Mesendoderm (in vitro differentiated cells): ENCODE data around the gene CC2D2A.

Source experiments
- DNase-seq: peaks from one replicate; pipeline ENCODE4 v3.0.0; 2013
- H2AK5ac ChIP-seq: 2 replicates; pipeline ENCODE4 v1.6.1; 2013; ENCODE audit warnings: low read length, inconsistent platforms
- H2BK120ac ChIP-seq: 2 replicates; pipeline ENCODE4 v1.6.1; 2013; ENCODE audit warnings: low read depth, mild to moderate bottlenecking, low read length, moderate library complexity, mixed read lengths
- H2BK15ac ChIP-seq: replicated peaks from 2 replicates; pipeline ENCODE4 v1.6.1; 2013; ENCODE audit warnings: low read depth, mild to moderate bottlenecking, moderate library complexity
- H2BK5ac ChIP-seq: 2 replicates; pipeline ENCODE4 v1.6.1; 2013; ENCODE audit warnings: low read length, inconsistent platforms
- H3K18ac ChIP-seq: 2 replicates; pipeline ENCODE4 v1.6.1; 2013; ENCODE audit warnings: mild to moderate bottlenecking, low read length, mixed read lengths
- H3K23ac ChIP-seq: one replicate; pipeline ENCODE4 v1.6.1; 2013; ENCODE audit warnings: low read length
- H3K27ac ChIP-seq: 2 replicates; pipeline ENCODE4 v1.5.1; 2013; ENCODE audit warnings: low read depth, mild to moderate bottlenecking, inconsistent platforms, low read length, moderate library complexity
- H3K27me3 ChIP-seq: 2 replicates; pipeline ENCODE4 v1.6.1; 2013; ENCODE audit warnings: low read length, control low read depth, mild to moderate bottlenecking, inconsistent platforms; ENCODE audit not compliant: insufficient read depth, poor library complexity
- H3K36me3 ChIP-seq: 2 replicates; pipeline ENCODE4 v1.6.1; 2013; ENCODE audit warnings: low read length, inconsistent platforms; ENCODE audit not compliant: control insufficient read depth, insufficient read depth
- H3K4ac ChIP-seq: one replicate; pipeline ENCODE4 v1.6.1; 2013; ENCODE audit warnings: low read depth, mild to moderate bottlenecking, low read length, moderate library complexity
- H3K4me1 ChIP-seq: 2 replicates; pipeline ENCODE4 v1.6.1; 2013; ENCODE audit warnings: low read depth, low read length, inconsistent platforms; ENCODE audit not compliant: control insufficient read depth
- H3K4me2 ChIP-seq: 2 replicates; pipeline ENCODE4 v1.6.1; 2013; ENCODE audit warnings: low read length
- H3K4me3 ChIP-seq: 2 replicates; pipeline ENCODE4 v1.5.1; 2013; ENCODE audit warnings: mild to moderate bottlenecking, low read length
- H3K56ac ChIP-seq: one replicate; pipeline ENCODE4 v1.6.1; 2013; ENCODE audit warnings: low read length
- H3K79me1 ChIP-seq: 2 replicates; pipeline ENCODE4 v1.6.1; 2013; ENCODE audit warnings: low read length, inconsistent platforms
- H3K79me2 ChIP-seq: 2 replicates; pipeline ENCODE4 v1.6.1; 2013; ENCODE audit warnings: mild to moderate bottlenecking, low read length; ENCODE audit not compliant: control insufficient read depth, insufficient read depth
- H3K9ac ChIP-seq: 2 replicates; pipeline ENCODE4 v1.6.1; 2013; ENCODE audit warnings: low read length, inconsistent platforms
- H4K5ac ChIP-seq: one replicate; pipeline ENCODE4 v1.6.1; 2013; ENCODE audit warnings: low read length
- H4K8ac ChIP-seq: one replicate; pipeline ENCODE4 v1.6.1; 2013; ENCODE audit warnings: low read depth, mild to moderate bottlenecking, control low read depth, low read length, moderate library complexity
- WGBS: extraction: QIAGEN DNeasy Blood & Tissue Kit; methylation state at CpG from one replicate; pipeline ENCODE4 v1.1.7; 2013; ENCODE audit warnings: low lambda C conversion rate, missing lambda C conversion rate; ENCODE audit not compliant: insufficient coverage; ENCODE audit errors: extremely low coverage; 5-methylcytosine and 5-hydroxymethylcytosine counted together

Gene CC2D2A

DNA sequence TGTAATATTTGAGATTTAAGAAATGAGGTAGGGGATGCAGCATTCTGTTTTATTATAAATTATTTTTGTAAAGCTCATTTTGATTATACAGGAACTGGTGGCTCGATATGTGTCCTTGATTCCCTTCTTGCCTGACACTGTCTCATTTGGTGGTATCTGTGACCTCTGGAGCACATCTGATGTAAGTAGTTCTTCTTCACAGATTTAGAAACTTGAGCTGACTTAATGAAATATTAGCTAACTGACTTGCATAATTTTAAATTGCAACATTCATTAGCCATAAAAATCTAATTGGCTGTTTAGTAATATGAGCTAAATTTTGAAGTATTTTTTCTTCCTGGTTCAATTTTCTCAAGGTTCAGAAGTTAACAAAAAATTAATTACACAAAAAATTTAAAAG, 116.4 kb downstream of the CC2D2A start:
- WGBS: no CpG with 5 or more reads among the region's 1 CpG

DNA sequence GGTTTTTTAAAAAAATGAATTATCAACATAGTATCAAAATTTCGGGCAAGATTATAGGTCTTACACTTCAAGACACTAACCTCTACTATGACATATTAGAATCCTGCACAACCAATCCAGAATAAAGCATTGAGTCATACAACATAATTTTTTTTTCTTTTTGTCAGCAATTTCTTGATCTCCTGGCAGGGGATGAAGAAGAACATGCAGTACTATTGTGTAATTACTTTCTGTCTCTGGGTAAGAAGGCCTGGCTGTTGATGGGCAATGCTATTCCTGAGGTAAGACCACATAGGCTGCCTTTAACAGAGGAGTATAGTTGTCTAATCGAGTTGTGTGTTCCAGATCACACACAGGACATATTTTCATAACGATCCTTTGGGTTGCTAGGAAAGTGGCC, 118.0 kb downstream of the CC2D2A start:
- Histone ChIP-seq H4K5ac (no peak overlapping the region), H3K4me2 (no peak overlapping the region), H2BK15ac (no peak overlapping the region), H2BK5ac (no peak overlapping the region), H3K27ac (no peak overlapping the region), H3K79me1 (no peaks in the 10 kb centered on the region), H3K4me1 (no peaks in the 10 kb centered on the region), H3K4ac (no peak overlapping the region), H3K56ac (no peak overlapping the region), H3K23ac (no peak overlapping the region), H2BK120ac (no peak overlapping the region), H4K8ac (no peak overlapping the region), H2AK5ac (no peak overlapping the region), H3K79me2 (no peaks in the 10 kb centered on the region), H3K36me3 (no peaks in the 10 kb centered on the region), H3K27me3 (no peaks in the 10 kb centered on the region), H3K4me3 (no peak overlapping the region), H3K18ac (no peak overlapping the region), H3K9ac (no peak overlapping the region)
- WGBS: no CpG with 5 or more reads among the region's 3 CpGs
- no peak for DNase-seq

More for the DNA sequence above, 116.4 kb downstream of the CC2D2A start:
- Histone ChIP-seq H3K27me3 (no peaks in the 10 kb centered on the region), H2BK15ac (no peak overlapping the region), H3K18ac (no peak overlapping the region), H2AK5ac (no peak overlapping the region), H3K56ac (no peak overlapping the region), H2BK5ac (no peak overlapping the region), H3K27ac (no peak overlapping the region), H3K4me3 (no peak overlapping the region), H3K79me2 (no peaks in the 10 kb centered on the region), H3K4me2 (no peak overlapping the region), H3K9ac (no peak overlapping the region), H3K4ac (no peak overlapping the region), H4K8ac (no peak overlapping the region), H3K23ac (no peak overlapping the region), H3K4me1 (no peaks in the 10 kb centered on the region), H3K79me1 (no peaks in the 10 kb centered on the region), H2BK120ac (no peak overlapping the region), H4K5ac (no peak overlapping the region), H3K36me3 (no peaks in the 10 kb centered on the region)
- DNase-seq: no peak

DNA sequence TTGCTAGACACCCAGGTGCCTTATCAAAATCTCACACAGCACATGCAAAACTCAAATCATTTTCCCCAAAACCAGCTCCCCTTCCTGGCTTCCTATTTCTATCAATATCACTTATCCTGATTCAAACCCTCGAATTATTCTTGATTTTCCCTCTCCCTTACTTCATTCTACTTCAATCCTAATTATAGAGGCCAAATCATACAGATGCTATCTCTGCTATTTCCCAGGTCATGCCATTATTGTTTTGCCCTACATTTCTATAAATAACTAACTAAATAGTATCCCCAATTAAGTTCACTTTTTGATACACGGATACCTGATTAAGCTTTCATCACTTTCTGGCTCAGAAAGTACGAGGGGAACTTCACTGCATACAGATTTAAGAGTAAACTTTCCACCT, 123.1 kb downstream of the CC2D2A start:
- WGBS: 100% methylated on average over 1 of the region's 3 CpGs
- no peak overlapping the region for H2BK5ac ChIP-seq
- no peak overlapping the region for H2BK120ac ChIP-seq
- H3K9ac ChIP-seq: no peak overlapping the region
- H4K5ac ChIP-seq: no peak overlapping the region
- no peak overlapping the region for H2AK5ac ChIP-seq
- no peak overlapping the region for H3K4me2 ChIP-seq
- H3K27me3 ChIP-seq: no peaks in the 10 kb centered on the region
- H3K4me3 ChIP-seq: no peak overlapping the region
- no peak overlapping the region for H3K4ac ChIP-seq
- H3K79me2 ChIP-seq: no peaks in the 10 kb centered on the region
- DNase-seq: no peak
- no peak overlapping the region for H4K8ac ChIP-seq
- no peak overlapping the region for H3K56ac ChIP-seq
- H3K18ac ChIP-seq: no peak overlapping the region
- no peak overlapping the region for H2BK15ac ChIP-seq
- no peaks in the 10 kb centered on the region for H3K79me1 ChIP-seq
- H3K4me1 ChIP-seq: no peaks in the 10 kb centered on the region
- no peaks in the 10 kb centered on the region for H3K36me3 ChIP-seq
- no peak overlapping the region for H3K23ac ChIP-seq
- H3K27ac ChIP-seq: no peak overlapping the region

DNA sequence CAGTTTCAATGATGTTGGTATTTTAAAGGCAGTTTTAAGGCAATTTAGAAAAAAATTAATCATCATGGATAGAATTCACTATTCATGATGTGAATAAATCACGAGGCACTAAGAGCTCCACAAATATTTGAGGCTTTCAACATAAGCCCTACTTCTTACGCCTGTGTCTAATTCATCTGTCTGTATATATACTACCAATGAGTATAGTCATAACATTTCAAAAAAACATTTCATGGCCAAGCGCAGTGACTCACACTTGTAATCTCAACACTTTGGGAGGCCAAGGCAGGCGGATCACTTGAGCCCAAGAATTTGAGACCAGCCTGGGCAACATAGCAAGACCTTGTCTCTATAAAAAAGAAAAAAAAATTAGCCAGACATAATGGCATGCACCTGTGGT, 129.0 kb downstream of the CC2D2A start:
- H3K79me1 ChIP-seq: no peaks in the 10 kb centered on the region
- H3K9ac ChIP-seq: no peak overlapping the region
- no peak overlapping the region for H2BK5ac ChIP-seq
- H3K4ac ChIP-seq: no peak overlapping the region
- H3K27me3 ChIP-seq: no peaks in the 10 kb centered on the region
- no peak overlapping the region for H4K8ac ChIP-seq
- H3K79me2 ChIP-seq: no peaks in the 10 kb centered on the region
- H2BK120ac ChIP-seq: no peak overlapping the region
- H3K36me3 ChIP-seq: no peaks in the 10 kb centered on the region
- DNase-seq: no peak
- H2AK5ac ChIP-seq: no peak overlapping the region
- H3K4me2 ChIP-seq: no peak overlapping the region
- H3K56ac ChIP-seq: no peak overlapping the region
- H4K5ac ChIP-seq: no peak overlapping the region
- H3K4me1 ChIP-seq: no peaks in the 10 kb centered on the region
- H3K23ac ChIP-seq: no peak overlapping the region
- WGBS: no CpG with 5 or more reads among the region's 4 CpGs
- H3K18ac ChIP-seq: no peak overlapping the region
- no peak overlapping the region for H2BK15ac ChIP-seq
- no peak overlapping the region for H3K27ac ChIP-seq
- H3K4me3 ChIP-seq: no peak overlapping the region

DNA sequence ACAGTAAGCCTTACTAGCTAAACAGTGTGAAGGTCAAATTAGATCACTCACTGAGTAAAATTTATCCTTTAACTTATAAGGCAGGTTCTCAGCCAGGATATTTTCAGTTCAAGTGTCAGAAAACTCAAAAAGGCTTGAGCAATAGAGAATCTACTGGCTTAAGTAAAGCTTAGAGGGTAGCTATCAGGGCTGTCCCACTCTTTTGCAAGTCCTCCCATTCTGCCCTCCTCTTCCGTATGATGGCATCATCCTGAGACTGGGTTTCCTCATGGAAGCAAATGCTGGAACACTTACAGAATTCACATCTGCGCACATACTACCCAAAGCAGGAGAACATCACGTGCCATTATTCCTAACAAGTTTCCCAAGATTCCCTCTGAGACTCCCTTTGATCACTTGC, 130.5 kb downstream of the CC2D2A start:
- no peak overlapping the region for H2BK15ac ChIP-seq
- WGBS: no CpG with 5 or more reads among the region's 3 CpGs
- H3K36me3 ChIP-seq: no peaks in the 10 kb centered on the region

DNA sequence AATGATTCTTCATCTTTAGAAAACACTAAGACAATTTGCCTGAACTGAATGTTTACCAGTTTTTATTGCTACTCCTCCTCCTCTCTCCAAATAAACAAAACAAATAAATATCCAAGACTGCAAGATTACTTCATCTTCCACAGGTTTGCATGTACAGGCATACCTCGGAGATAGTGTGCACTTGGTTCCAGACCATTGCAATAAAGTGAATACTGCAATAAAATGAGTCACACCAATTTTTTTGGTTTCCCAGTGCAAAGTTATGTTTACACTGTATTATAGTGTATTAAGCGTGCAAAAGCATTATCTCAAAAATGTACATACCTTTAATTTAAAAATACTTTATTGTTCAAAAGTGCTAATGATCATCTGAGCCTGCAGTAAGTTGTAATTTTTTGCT, 132.2 kb downstream of the CC2D2A start:
- no peak overlapping the region for H3K4ac ChIP-seq
- no peak overlapping the region for H2AK5ac ChIP-seq
- H2BK120ac ChIP-seq: no peak overlapping the region
- H3K27me3 ChIP-seq: no peaks in the 10 kb centered on the region
- no peak overlapping the region for H3K4me2 ChIP-seq
- no peak overlapping the region for H4K8ac ChIP-seq
- no peak overlapping the region for H2BK5ac ChIP-seq
- H3K4me3 ChIP-seq: no peak overlapping the region
- H2BK15ac ChIP-seq: no peak overlapping the region
- WGBS: no CpG with 5 or more reads among the region's 2 CpGs
- H3K23ac ChIP-seq: no peak overlapping the region
- H3K18ac ChIP-seq: no peak overlapping the region
- no peaks in the 10 kb centered on the region for H3K4me1 ChIP-seq
- H3K79me2 ChIP-seq: no peaks in the 10 kb centered on the region
- H3K9ac ChIP-seq: no peak overlapping the region
- H3K36me3 ChIP-seq: no peaks in the 10 kb centered on the region
- no peak overlapping the region for H3K56ac ChIP-seq
- DNase-seq: no peak
- no peak overlapping the region for H3K27ac ChIP-seq
- no peak overlapping the region for H4K5ac ChIP-seq
- H3K79me1 ChIP-seq: no peaks in the 10 kb centered on the region

More for the DNA sequence above, 130.5 kb downstream of the CC2D2A start:
- Histone ChIP-seq H3K9ac (no peak overlapping the region), H3K79me2 (no peaks in the 10 kb centered on the region), H4K5ac (no peak overlapping the region), H3K4ac (no peak overlapping the region), H3K27me3 (no peaks in the 10 kb centered on the region), H2AK5ac (no peak overlapping the region), H3K56ac (no peak overlapping the region), H3K27ac (no peak overlapping the region), H3K4me3 (no peak overlapping the region), H3K79me1 (no peaks in the 10 kb centered on the region), H3K4me1 (no peaks in the 10 kb centered on the region), H3K18ac (no peak overlapping the region), H4K8ac (no peak overlapping the region), H2BK5ac (no peak overlapping the region), H3K4me2 (no peak overlapping the region), H2BK120ac (no peak overlapping the region), H3K23ac (no peak overlapping the region)
- no peak for DNase-seq
